ENCODE measurements around the gene STXBP6.

The STXBP6 gene

DNA sequence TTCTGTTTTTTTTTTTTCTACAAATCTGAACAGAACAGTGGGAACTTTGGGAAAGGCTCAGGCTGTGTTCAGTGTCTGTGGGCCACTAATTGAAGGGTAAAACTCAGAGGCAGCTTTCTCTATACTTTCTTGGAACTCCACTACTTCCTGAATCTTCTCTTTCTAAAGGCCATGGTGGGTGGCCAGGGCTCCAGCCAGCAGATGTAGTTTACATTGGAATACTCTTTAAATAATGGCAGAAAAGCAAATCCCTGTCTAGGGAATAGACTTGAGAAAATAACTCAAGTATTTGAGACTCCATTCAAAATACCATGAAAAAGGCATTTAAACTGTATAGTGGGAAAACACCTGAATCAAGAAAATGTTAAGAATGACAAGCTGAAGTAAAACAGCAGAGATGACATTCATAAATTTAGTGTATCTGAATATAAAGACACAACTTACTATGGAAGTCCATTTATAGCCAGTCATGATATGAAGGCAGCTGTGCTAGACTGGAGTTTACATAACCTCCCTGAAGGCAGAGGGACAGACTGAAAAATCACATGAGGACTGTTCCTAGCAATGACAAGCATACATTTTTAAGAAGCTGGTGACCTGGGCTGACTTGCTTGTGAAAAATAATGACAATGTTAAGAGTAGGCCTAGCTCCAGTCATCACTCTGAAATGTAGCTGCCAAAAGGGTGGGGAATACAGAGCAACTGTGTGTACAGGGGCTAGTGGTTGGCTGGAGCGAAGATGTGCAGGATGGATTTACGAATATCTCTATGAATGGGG lies 168.6 kb downstream of the STXBP6 start:
- Histone ChIP-seq H3K4me2 (ENCODE audit: low read length) (no peak overlapping the region), H2AFZ (ENCODE audit: low read depth, low read length) (no peak overlapping the region)

DNA sequence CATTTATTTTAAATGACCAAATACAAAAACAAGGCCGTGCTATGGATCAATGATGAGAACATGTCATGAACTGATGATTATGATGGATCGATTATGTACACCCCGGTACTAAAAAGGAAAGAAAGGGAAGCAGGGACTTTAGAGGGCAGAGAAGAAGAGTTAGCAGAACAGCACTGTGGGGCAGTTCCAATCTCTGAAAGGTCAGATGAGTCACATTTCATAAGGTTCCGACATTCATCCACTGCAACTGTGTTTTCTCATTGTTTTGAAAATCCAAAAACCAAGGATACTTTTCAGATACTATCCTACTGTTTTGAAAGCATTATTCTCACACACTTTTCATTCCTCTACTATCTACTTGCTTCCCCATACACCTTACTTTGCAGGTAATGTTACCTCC lies 169.3 kb downstream of the STXBP6 start:
- H3K27me3 ChIP-seq (ENCODE audit: low read depth, low read length): no peaks in the 10 kb centered on the region
- H2AFZ ChIP-seq (ENCODE audit: low read depth, low read length): no peak overlapping the region
- H3K79me2 ChIP-seq (ENCODE audit: low read length): no peaks in the 10 kb centered on the region
- no peaks in the 10 kb centered on the region for H3K9me3 ChIP-seq (ENCODE audit: insufficient read depth, low read length)
- no peak overlapping the region for H3K27ac ChIP-seq (ENCODE audit: low read length)
- no peak overlapping the region for H3K4me3 ChIP-seq (ENCODE audit: low read length)
- no peak overlapping the region for H3K4me2 ChIP-seq (ENCODE audit: low read length)
- H3K36me3 ChIP-seq (replicated peaks; ENCODE audit: low read depth, low read length): no peaks in the 10 kb centered on the region
- H3K4me1 ChIP-seq (ENCODE audit: low read length): peaks cover 18% of the 10 kb centered on the region
- H4K20me1 ChIP-seq (ENCODE audit: insufficient read depth, low read length): no peaks in the 10 kb centered on the region
- TF ChIP-seq EZH2phosphoT487 (IDR thresholded peaks at IDR 0.05; ENCODE audit: low read depth): no peak
- TF ChIP-seq, protein P1, sequence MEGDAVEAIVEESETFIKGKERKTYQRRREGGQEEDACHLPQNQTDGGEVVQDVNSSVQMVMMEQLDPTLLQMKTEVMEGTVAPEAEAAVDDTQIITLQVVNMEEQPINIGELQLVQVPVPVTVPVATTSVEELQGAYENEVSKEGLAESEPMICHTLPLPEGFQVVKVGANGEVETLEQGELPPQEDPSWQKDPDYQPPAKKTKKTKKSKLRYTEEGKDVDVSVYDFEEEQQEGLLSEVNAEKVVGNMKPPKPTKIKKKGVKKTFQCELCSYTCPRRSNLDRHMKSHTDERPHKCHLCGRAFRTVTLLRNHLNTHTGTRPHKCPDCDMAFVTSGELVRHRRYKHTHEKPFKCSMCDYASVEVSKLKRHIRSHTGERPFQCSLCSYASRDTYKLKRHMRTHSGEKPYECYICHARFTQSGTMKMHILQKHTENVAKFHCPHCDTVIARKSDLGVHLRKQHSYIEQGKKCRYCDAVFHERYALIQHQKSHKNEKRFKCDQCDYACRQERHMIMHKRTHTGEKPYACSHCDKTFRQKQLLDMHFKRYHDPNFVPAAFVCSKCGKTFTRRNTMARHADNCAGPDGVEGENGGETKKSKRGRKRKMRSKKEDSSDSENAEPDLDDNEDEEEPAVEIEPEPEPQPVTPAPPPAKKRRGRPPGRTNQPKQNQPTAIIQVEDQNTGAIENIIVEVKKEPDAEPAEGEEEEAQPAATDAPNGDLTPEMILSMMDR (IDR thresholded peaks at IDR 0.05; ENCODE audit: low read depth, low read length): no peak
- H3K9ac ChIP-seq (ENCODE audit: low read length): no peak overlapping the region

More for the DNA sequence above, 168.6 kb downstream of the STXBP6 start:
- Histone ChIP-seq H3K36me3 (replicated peaks; ENCODE audit: low read depth, low read length) (no peaks in the 10 kb centered on the region), H3K27me3 (ENCODE audit: low read depth, low read length) (no peaks in the 10 kb centered on the region), H3K9me3 (ENCODE audit: insufficient read depth, low read length) (no peaks in the 10 kb centered on the region), H3K27ac (ENCODE audit: low read length) (no peak overlapping the region), H3K4me3 (ENCODE audit: low read length) (no peak overlapping the region), H3K79me2 (ENCODE audit: low read length) (no peaks in the 10 kb centered on the region), H3K4me1 (ENCODE audit: low read length) (peaks cover 13% of the 10 kb centered on the region), H4K20me1 (ENCODE audit: insufficient read depth, low read length) (no peaks in the 10 kb centered on the region), H3K9ac (ENCODE audit: low read length) (no peak overlapping the region)
- no peak for TF ChIP-seq EZH2phosphoT487 (IDR thresholded peaks at IDR 0.05; ENCODE audit: low read depth)
- TF ChIP-seq, protein P1 (IDR thresholded peaks at IDR 0.05; ENCODE audit: low read depth, low read length): no peak

DNA sequence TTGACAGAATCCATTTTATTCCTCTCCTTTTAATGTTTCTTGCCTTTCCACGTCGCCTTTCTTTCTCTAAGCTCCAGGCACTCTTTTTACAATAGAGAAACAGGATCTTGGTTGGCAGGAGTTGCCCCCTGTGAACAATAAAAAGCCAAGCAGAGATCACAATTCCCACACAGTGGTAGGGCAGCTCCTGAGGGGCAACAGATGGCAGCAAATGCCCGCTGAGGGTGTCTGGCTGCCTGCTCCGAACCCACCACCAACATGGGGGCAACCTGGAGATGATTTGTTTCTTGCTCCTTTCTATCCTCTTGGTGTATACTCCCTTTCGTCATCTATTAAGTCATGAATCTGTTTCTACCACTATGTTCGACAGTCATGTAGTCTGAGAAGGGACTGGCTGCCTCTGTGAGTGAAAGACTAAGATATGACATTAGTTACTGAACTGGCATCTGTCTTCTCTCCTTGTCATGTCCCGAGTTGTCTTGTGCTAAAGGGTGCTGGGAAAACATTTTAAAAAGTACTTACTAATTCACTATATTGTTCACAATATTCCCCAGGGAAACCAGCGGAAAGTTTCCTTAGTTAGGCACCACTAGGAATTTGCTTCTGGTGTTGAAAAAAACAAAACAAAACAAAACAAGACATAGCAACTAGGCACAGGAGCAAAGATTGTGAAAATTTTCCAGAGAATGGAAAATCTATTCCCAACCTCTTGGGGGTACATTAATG lies 170.1 kb downstream of the STXBP6 start:
- Histone ChIP-seq H3K36me3 (replicated peaks; ENCODE audit: low read depth, low read length) (no peaks in the 10 kb centered on the region), H3K79me2 (ENCODE audit: low read length) (no peaks in the 10 kb centered on the region), H3K4me1 (ENCODE audit: low read length) (peaks cover 18% of the 10 kb centered on the region), H3K27me3 (ENCODE audit: low read depth, low read length) (no peaks in the 10 kb centered on the region), H3K4me2 (ENCODE audit: low read length) (no peak overlapping the region), H3K9ac (ENCODE audit: low read length) (no peak overlapping the region), H3K4me3 (ENCODE audit: low read length) (no peak overlapping the region), H2AFZ (ENCODE audit: low read depth, low read length) (no peak overlapping the region), H3K27ac (ENCODE audit: low read length) (no peak overlapping the region), H3K9me3 (ENCODE audit: insufficient read depth, low read length) (no peaks in the 10 kb centered on the region), H4K20me1 (ENCODE audit: insufficient read depth, low read length) (no peaks in the 10 kb centered on the region)
- TF ChIP-seq EZH2phosphoT487 (IDR thresholded peaks at IDR 0.05; ENCODE audit: low read depth): no peak
- TF ChIP-seq, protein P1 (IDR thresholded peaks at IDR 0.05; ENCODE audit: low read depth, low read length): no peak

DNA sequence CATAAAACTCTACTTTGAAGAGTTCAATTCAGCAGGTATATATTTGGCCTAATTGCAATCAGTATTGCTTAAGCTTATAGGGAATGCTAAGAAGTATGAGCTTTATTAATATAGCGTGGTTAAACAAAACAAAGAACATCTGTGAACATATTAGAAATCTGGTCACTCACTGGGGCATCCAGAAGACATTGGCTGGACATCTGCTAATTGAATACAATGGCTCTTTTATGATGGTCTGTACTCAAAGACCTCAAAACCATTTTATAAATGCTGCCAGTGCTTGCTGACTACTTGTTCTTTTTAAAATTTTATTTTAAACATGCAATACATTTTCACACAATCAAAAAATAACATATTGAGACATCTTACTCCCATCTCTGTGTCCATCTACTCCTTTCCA lies 173.0 kb downstream of the STXBP6 start:
- no peaks in the 10 kb centered on the region for H3K27me3 ChIP-seq (ENCODE audit: low read depth, low read length)
- no peak overlapping the region for H3K4me3 ChIP-seq (ENCODE audit: low read length)
- H2AFZ ChIP-seq (ENCODE audit: low read depth, low read length): no peak overlapping the region
- H3K79me2 ChIP-seq (ENCODE audit: low read length): no peaks in the 10 kb centered on the region
- H3K4me1 ChIP-seq (ENCODE audit: low read length): peaks cover 8% of the 10 kb centered on the region; the same call in 1 of the 2 replicates
- no peaks in the 10 kb centered on the region for H4K20me1 ChIP-seq (ENCODE audit: insufficient read depth, low read length)
- no peak overlapping the region for H3K27ac ChIP-seq (ENCODE audit: low read length)
- H3K9me3 ChIP-seq (ENCODE audit: insufficient read depth, low read length): no peaks in the 10 kb centered on the region
- no peak for TF ChIP-seq EZH2phosphoT487 (IDR thresholded peaks at IDR 0.05; ENCODE audit: low read depth)
- TF ChIP-seq, protein P1 (IDR thresholded peaks at IDR 0.05; ENCODE audit: low read depth, low read length): no peak
- H3K36me3 ChIP-seq (replicated peaks; ENCODE audit: low read depth, low read length): no peaks in the 10 kb centered on the region
- H3K4me2 ChIP-seq (ENCODE audit: low read length): no peak overlapping the region
- no peak overlapping the region for H3K9ac ChIP-seq (ENCODE audit: low read length)
